Astrocyte (in vitro differentiated cells and primary cell): ENCODE measurements around the gene PRIMA1. TPM values are rescaled to one million over a fixed set of nuclear protein-coding genes. Genes with fewer than 3 reads are reported as not detected.

ENCODE experiments used
- DNase-seq: peaks from one replicate; pipeline ENCODE4 v3.0.0-alpha.2; 2010; ENCODE audit warnings: low read depth
- FAIRE-seq: peaks from 2 replicates; lab custom pipeline; 2011; peaks lifted over from hg19 to GRCh38; lab: Jason Lieb, UNC
- H2AFZ ChIP-seq: 2 replicates; pipeline ENCODE4 v1.6.0; 2012; ENCODE audit warnings: low read depth, low read length, inconsistent platforms
- H3K27ac ChIP-seq: 2 replicates; pipeline ENCODE4 v1.5.1; 2011; ENCODE audit warnings: low read depth, low read length, inconsistent platforms
- H3K27me3 ChIP-seq: 2 replicates; pipeline ENCODE4 v1.6.0; 2011; ENCODE audit warnings: low read length, inconsistent platforms; ENCODE audit not compliant: insufficient read depth
- H3K36me3 ChIP-seq: 2 replicates; pipeline ENCODE4 v1.5.1; 2011; ENCODE audit warnings: low read length, inconsistent platforms; ENCODE audit not compliant: insufficient read depth
- H3K4me1 ChIP-seq: 2 replicates; pipeline ENCODE4 v1.5.1; 2011; ENCODE audit warnings: low read length, inconsistent platforms; ENCODE audit not compliant: insufficient read depth
- H3K4me2 ChIP-seq: 2 replicates; pipeline ENCODE4 v1.6.0; 2012; ENCODE audit warnings: low read length, inconsistent platforms
- H3K4me3 ChIP-seq: 2 replicates; pipeline ENCODE4 v1.5.1; 2011; ENCODE audit warnings: low read depth, mild to moderate bottlenecking, low read length, inconsistent platforms; ENCODE audit not compliant: insufficient read depth
- H3K79me2 ChIP-seq: 2 replicates; pipeline ENCODE4 v1.6.0; 2012; ENCODE audit warnings: mild to moderate bottlenecking, low read length, inconsistent platforms; ENCODE audit not compliant: insufficient read depth
- H3K9ac ChIP-seq: 2 replicates; pipeline ENCODE4 v1.6.0; 2012; ENCODE audit warnings: mild to moderate bottlenecking, low read length, inconsistent platforms
- H3K9me3 ChIP-seq: 2 replicates; pipeline ENCODE4 v1.5.1; 2012; ENCODE audit warnings: low read depth, mild to moderate bottlenecking, low read length, inconsistent platforms; ENCODE audit not compliant: insufficient read depth
- H4K20me1 ChIP-seq: 2 replicates; pipeline ENCODE4 v1.6.0; 2012; ENCODE audit warnings: low read length, inconsistent platforms; ENCODE audit not compliant: insufficient read depth
- H3K27ac Mint-ChIP-seq: one replicate; pipeline ENCODE4 v1.8.0; 2021; ENCODE audit warnings: mild to moderate bottlenecking, mixed read lengths; ENCODE audit not compliant: unreplicated experiment
- H3K27me3 Mint-ChIP-seq: one replicate; pipeline ENCODE4 v1.8.0; 2021; ENCODE audit warnings: low read depth, mixed read lengths; ENCODE audit not compliant: unreplicated experiment
- H3K36me3 Mint-ChIP-seq: one replicate; pipeline ENCODE4 v1.8.0; 2021; ENCODE audit warnings: low read depth, mixed read lengths; ENCODE audit not compliant: unreplicated experiment
- H3K4me1 Mint-ChIP-seq: one replicate; pipeline ENCODE4 v1.8.0; 2021; ENCODE audit warnings: low read depth, mixed read lengths; ENCODE audit not compliant: unreplicated experiment
- H3K4me3 Mint-ChIP-seq: one replicate; pipeline ENCODE4 v1.8.0; 2021; ENCODE audit warnings: mild to moderate bottlenecking, moderate library complexity, mixed read lengths; ENCODE audit not compliant: unreplicated experiment
- H3K9me3 Mint-ChIP-seq: one replicate; pipeline ENCODE4 v1.8.0; 2021; ENCODE audit warnings: mild to moderate bottlenecking, mixed read lengths; ENCODE audit not compliant: unreplicated experiment
- CTCF ChIP-seq: IDR thresholded peaks from 2 replicates; pipeline ENCODE4 v1.5.1; 2011; ENCODE audit warnings: low read depth, mild to moderate bottlenecking, inconsistent platforms, low read length, moderate library complexity; ENCODE audit not compliant: insufficient read depth
- EZH2 ChIP-seq: IDR thresholded peaks from 2 replicates; pipeline ENCODE4 v1.6.1; 2012; ENCODE audit warnings: mild to moderate bottlenecking, low read length, inconsistent platforms; ENCODE audit not compliant: insufficient read depth
- total RNA-seq: library from RNA; stranded (reverse); gene quantifications from 2 replicates; pipeline ENCODE4 v1.2.1, GENCODE V29; 2021

Gene PRIMA1
- total RNA-seq, 1 donor from 2014 or later = not detected

GRCh38 chr14:93778856-93779629 is 9.2 kb downstream of the PRIMA1 start:
- Mint-ChIP-seq H3K36me3 (peaks cover 4% of the 10 kb centered on the region), H3K27me3 (peaks cover 22% of the 10 kb centered on the region), H3K9me3 (peaks cover 3% of the 10 kb centered on the region), H3K4me1 (no peaks in the 10 kb centered on the region), H3K27ac (no peak overlapping the region), H3K4me3 (no peak overlapping the region)
- TF ChIP-seq CTCF (no peak), EZH2 (no peak)
- Histone ChIP-seq H3K36me3 (no peaks in the 10 kb centered on the region), H3K79me2 (no peaks in the 10 kb centered on the region), H3K4me1 (no peaks in the 10 kb centered on the region), H2AFZ (no peak overlapping the region), H3K27ac (no peak overlapping the region), H3K9me3 (peaks cover 8% of the 10 kb centered on the region), H3K4me2 (no peak overlapping the region), H3K4me3 (no peak overlapping the region), H3K9ac (no peak overlapping the region), H4K20me1 (no peaks in the 10 kb centered on the region), H3K27me3 (no peaks in the 10 kb centered on the region)
- DNase-seq = no peak
- FAIRE-seq = no peak

GRCh38 chr14:93778453-93778852 is 9.8 kb downstream of the PRIMA1 start:
- Histone ChIP-seq H3K9ac (no peak overlapping the region), H3K4me1 (no peaks in the 10 kb centered on the region), H3K4me3 (no peak overlapping the region), H3K9me3 (peaks cover 7% of the 10 kb centered on the region), H3K79me2 (no peaks in the 10 kb centered on the region), H4K20me1 (no peaks in the 10 kb centered on the region), H3K27ac (no peak overlapping the region), H3K27me3 (no peaks in the 10 kb centered on the region), H3K4me2 (no peak overlapping the region), H3K36me3 (no peaks in the 10 kb centered on the region), H2AFZ (no peak overlapping the region)
- FAIRE-seq (no peak), DNase-seq (no peak)
- Mint-ChIP-seq H3K27ac (no peak overlapping the region), H3K36me3 (peaks cover 2% of the 10 kb centered on the region), H3K9me3 (peaks cover 3% of the 10 kb centered on the region), H3K27me3 (peaks cover 18% of the 10 kb centered on the region), H3K4me1 (no peaks in the 10 kb centered on the region), H3K4me3 (no peak overlapping the region)
- no peak for TF ChIP-seq EZH2
- TF ChIP-seq CTCF = no peak

- no peak overlapping the region for H3K4me3 Mint-ChIP-seq
- Histone ChIP-seq H4K20me1 (no peaks in the 10 kb centered on the region), H3K79me2 (no peaks in the 10 kb centered on the region), H2AFZ (no peak overlapping the region), H3K9me3 (peaks cover 10% of the 10 kb centered on the region), H3K27ac (no peak overlapping the region), H3K4me3 (no peak overlapping the region), H3K4me1 (no peaks in the 10 kb centered on the region), H3K4me2 (no peak overlapping the region), H3K9ac (no peak overlapping the region), H3K27me3 (no peaks in the 10 kb centered on the region), H3K36me3 (no peaks in the 10 kb centered on the region)
- no peaks in the 10 kb centered on the region for H3K4me1 Mint-ChIP-seq
- DNase-seq = no peak
- H3K27me3 Mint-ChIP-seq = peaks cover 12% of the 10 kb centered on the region
- no peak for FAIRE-seq
- TF ChIP-seq EZH2 (no peak), CTCF (no peak)
- peaks cover 2% of the 10 kb centered on the region for H3K36me3 Mint-ChIP-seq
- no peak overlapping the region for H3K27ac Mint-ChIP-seq
- H3K9me3 Mint-ChIP-seq = peaks cover 6% of the 10 kb centered on the region
These were observed 12.5 kb downstream of the PRIMA1 start for GRCh38 chr14:93775744-93776143.
